ENCODE measurements around the gene TMEM126A. TPM values are rescaled to one million over a fixed set of nuclear protein-coding genes. Genes with fewer than 3 reads are reported as not detected.

The TMEM126A gene
- total RNA-seq, 1 experiment from 2014 or later: 37.7 TPM

DNA sequence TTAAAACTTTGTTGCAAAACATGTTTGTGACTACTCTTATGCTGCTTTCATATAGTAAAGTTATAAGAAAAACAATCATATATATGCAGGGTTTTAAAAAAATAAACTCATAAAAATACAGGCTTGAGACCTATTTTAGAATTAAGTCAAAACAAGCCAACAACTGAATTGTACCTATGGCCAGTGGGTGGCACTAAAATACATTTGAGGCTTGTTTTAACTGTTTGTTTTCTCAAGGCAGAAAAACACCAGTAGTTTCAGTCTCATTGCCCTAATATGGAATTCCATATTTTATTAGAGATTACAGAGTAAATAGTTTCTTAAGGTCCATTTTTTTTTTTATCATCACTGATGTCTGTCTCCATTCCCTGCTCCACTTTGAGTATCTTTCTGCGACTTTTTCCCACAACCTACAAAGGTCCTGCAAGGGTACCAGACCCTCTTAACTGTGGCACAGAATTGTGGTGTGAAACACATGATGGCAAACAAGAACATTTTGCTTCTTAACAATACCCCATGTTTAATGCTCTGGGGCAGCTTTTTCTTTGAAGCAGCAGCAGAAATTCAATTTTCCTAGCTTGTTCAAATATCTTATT, 46.7 kb downstream of the TMEM126A start:
- POLR2A ChIA-PET: interaction anchor here (0.6 kb wide), 1 partner anchor 115 kb away, joined by 4 read pairs; no protein-coding TSS in a partner anchor
- no peaks in the 10 kb centered on the region for H3K9me3 ChIP-seq
- TF ChIP-seq, protein P1, sequence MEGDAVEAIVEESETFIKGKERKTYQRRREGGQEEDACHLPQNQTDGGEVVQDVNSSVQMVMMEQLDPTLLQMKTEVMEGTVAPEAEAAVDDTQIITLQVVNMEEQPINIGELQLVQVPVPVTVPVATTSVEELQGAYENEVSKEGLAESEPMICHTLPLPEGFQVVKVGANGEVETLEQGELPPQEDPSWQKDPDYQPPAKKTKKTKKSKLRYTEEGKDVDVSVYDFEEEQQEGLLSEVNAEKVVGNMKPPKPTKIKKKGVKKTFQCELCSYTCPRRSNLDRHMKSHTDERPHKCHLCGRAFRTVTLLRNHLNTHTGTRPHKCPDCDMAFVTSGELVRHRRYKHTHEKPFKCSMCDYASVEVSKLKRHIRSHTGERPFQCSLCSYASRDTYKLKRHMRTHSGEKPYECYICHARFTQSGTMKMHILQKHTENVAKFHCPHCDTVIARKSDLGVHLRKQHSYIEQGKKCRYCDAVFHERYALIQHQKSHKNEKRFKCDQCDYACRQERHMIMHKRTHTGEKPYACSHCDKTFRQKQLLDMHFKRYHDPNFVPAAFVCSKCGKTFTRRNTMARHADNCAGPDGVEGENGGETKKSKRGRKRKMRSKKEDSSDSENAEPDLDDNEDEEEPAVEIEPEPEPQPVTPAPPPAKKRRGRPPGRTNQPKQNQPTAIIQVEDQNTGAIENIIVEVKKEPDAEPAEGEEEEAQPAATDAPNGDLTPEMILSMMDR (IDR thresholded peaks at IDR 0.05; ENCODE audit: insufficient read depth in 1 of 2, low read depth in 1 of 2, low read length in 1 of 2, severe bottlenecking in 1 of 2, unreplicated experiment in 1 of 2): peak; percentile 79 to 85
- no peaks in the 10 kb centered on the region for H3K27me3 ChIP-seq (replicated peaks; ENCODE audit: control insufficient read depth, insufficient read depth, low read length)
- Mint-ChIP-seq H3K27me3 (ENCODE audit: insufficient read depth, unreplicated experiment) (no peaks in the 10 kb centered on the region), H3K9me3 (ENCODE audit: unreplicated experiment) (no peaks in the 10 kb centered on the region), H3K4me1 (ENCODE audit: low read depth, unreplicated experiment) (no peaks in the 10 kb centered on the region), H3K36me3 (ENCODE audit: insufficient read depth, unreplicated experiment) (peaks cover 20% of the 10 kb centered on the region), H3K27ac (ENCODE audit: unreplicated experiment) (no peak overlapping the region), H3K4me3 (ENCODE audit: unreplicated experiment) (no peak overlapping the region)
- peak in 1 of 2 experiments; percentile 59 for DNase-seq
- H3K4me3 ChIP-seq (ENCODE audit: low read depth, low read length): no peak overlapping the region
- intact Hi-C loops (cut with micrococcal nuclease; ENCODE audit: unreplicated experiment): loop anchor here (1.0 to 10.0 kb wide), 8 partner anchors 86 to 598 kb away; no protein-coding TSS in a partner anchor
- peaks cover 4% of the 10 kb centered on the region; the same call in 1 of the 2 replicates for H3K36me3 ChIP-seq (ENCODE audit: control insufficient read depth, insufficient read depth, low read length)
- TSS peak; percentile 55 for BruUV-seq (replicated peaks)
- CTCF ChIA-PET: interaction anchor here (0.7 to 2.0 kb wide), 6 partner anchors 8 to 132 kb away, joined by 3 to 18 read pairs (median 4); partner anchors contain the start of gene CCDC89
- H3K4me1 ChIP-seq: no peaks in the 10 kb centered on the region

DNA sequence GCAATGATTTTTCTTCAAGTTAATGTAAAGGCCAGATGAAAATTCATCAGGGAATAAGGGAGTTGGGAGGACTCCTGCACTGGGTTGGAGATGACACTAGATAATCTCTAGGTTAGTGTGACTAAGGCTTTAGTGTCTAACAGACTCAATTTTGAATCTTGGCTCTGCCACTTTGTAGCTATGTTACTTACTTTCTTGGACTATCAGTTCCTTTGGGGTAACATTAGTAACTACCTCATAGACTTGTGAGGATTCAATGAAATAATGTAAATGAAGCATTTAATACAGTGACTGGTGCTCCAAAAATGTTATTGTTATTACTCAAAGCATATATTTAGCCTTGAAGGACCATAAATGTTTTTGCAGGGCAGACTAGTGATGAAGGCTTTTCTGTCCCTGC, 47.8 kb downstream of the TMEM126A start:
- CTCF ChIA-PET: interaction anchor here (0.9 to 2.0 kb wide), 4 partner anchors 101 to 131 kb away, joined by 3 to 18 read pairs (median 4); no protein-coding TSS in a partner anchor
- H3K27me3 Mint-ChIP-seq (ENCODE audit: insufficient read depth, unreplicated experiment): no peaks in the 10 kb centered on the region
- no peak for DNase-seq
- intact Hi-C loops (cut with micrococcal nuclease; ENCODE audit: unreplicated experiment): loop anchor here (10.0 kb wide), 2 partner anchors 249 to 309 kb away; no protein-coding TSS in a partner anchor
- TF ChIP-seq, protein P1 (IDR thresholded peaks at IDR 0.05; ENCODE audit: insufficient read depth in 1 of 2, low read depth in 1 of 2, low read length in 1 of 2, severe bottlenecking in 1 of 2, unreplicated experiment in 1 of 2): no peak
- H3K4me1 Mint-ChIP-seq (ENCODE audit: low read depth, unreplicated experiment): no peaks in the 10 kb centered on the region
- no peaks in the 10 kb centered on the region for H3K9me3 Mint-ChIP-seq (ENCODE audit: unreplicated experiment)
- H3K36me3 Mint-ChIP-seq (ENCODE audit: insufficient read depth, unreplicated experiment): peaks cover 26% of the 10 kb centered on the region
- POLR2A ChIA-PET: no interaction called here
- Histone ChIP-seq H3K36me3 (ENCODE audit: control insufficient read depth, insufficient read depth, low read length) (peaks cover 4% of the 10 kb centered on the region; the same call in 1 of the 2 replicates), H3K9me3 (no peaks in the 10 kb centered on the region), H3K4me3 (ENCODE audit: low read depth, low read length) (no peak overlapping the region), H3K4me1 (no peaks in the 10 kb centered on the region), H3K27me3 (replicated peaks; ENCODE audit: control insufficient read depth, insufficient read depth, low read length) (no peaks in the 10 kb centered on the region)
- no TSS peak for BruUV-seq (replicated peaks)
- no peak overlapping the region for H3K27ac Mint-ChIP-seq (ENCODE audit: unreplicated experiment)
- H3K4me3 Mint-ChIP-seq (ENCODE audit: unreplicated experiment): no peak overlapping the region

DNA sequence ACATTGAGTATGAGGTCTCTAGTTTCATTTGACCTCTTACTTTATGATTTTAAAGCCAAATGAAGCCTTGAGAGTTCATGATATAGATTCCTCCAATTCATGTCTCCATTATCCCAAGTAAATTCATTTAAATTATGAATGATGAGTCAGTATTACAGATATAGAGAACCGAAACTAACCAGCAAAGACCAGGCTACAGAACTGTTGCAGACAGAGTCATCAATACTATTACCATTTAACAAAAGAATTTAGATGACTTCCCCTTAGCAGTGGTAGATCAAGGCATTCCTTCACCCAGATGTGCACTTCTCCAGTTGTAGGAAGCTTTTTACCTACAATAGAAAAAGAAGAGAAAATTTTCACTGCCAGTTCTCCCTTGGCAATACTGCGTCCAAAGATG, 50.0 kb downstream of the TMEM126A start:
- H3K27ac Mint-ChIP-seq (ENCODE audit: unreplicated experiment): no peak overlapping the region
- Histone ChIP-seq H3K4me3 (ENCODE audit: low read depth, low read length) (no peak overlapping the region), H3K36me3 (ENCODE audit: control insufficient read depth, insufficient read depth, low read length) (peaks cover 4% of the 10 kb centered on the region; the same call in 1 of the 2 replicates), H3K9me3 (0 out of 2 replicates have a peak, but pooled peaks cover under 1% of the 10 kb centered on the region), H3K4me1 (no peaks in the 10 kb centered on the region), H3K27me3 (replicated peaks; ENCODE audit: control insufficient read depth, insufficient read depth, low read length) (no peaks in the 10 kb centered on the region)
- TF ChIP-seq, protein P1 (IDR thresholded peaks at IDR 0.05; ENCODE audit: insufficient read depth in 1 of 2, low read depth in 1 of 2, low read length in 1 of 2, severe bottlenecking in 1 of 2, unreplicated experiment in 1 of 2): no peak
- no peaks in the 10 kb centered on the region for H3K9me3 Mint-ChIP-seq (ENCODE audit: unreplicated experiment)
- ChIA-PET POLR2A (no interaction called here), CTCF (no interaction called here)
- no peaks in the 10 kb centered on the region for H3K4me1 Mint-ChIP-seq (ENCODE audit: low read depth, unreplicated experiment)
- H3K27me3 Mint-ChIP-seq (ENCODE audit: insufficient read depth, unreplicated experiment): no peaks in the 10 kb centered on the region
- no TSS peak for BruUV-seq (replicated peaks)
- peaks cover 14% of the 10 kb centered on the region for H3K36me3 Mint-ChIP-seq (ENCODE audit: insufficient read depth, unreplicated experiment)
- no peak for DNase-seq
- no peak overlapping the region for H3K4me3 Mint-ChIP-seq (ENCODE audit: unreplicated experiment)
- intact Hi-C loops (cut with micrococcal nuclease; ENCODE audit: unreplicated experiment): loop anchor here (10.0 kb wide), 2 partner anchors 247 to 307 kb away; no protein-coding TSS in a partner anchor
